Measurements from ENCODE around the gene CDK5RAP1.

The CDK5RAP1 gene

GRCh38 chr20:33377366-33377765 lies 24.0 kb downstream of the CDK5RAP1 start:
- no peak for FAIRE-seq

GRCh38 chr20:33373735-33374605 lies 27.3 kb downstream of the CDK5RAP1 start:
- FAIRE-seq: no peak

- no peak for FAIRE-seq
Observed at GRCh38 chr20:33372993-33373441, 28.3 kb downstream of the CDK5RAP1 start.

DNA sequence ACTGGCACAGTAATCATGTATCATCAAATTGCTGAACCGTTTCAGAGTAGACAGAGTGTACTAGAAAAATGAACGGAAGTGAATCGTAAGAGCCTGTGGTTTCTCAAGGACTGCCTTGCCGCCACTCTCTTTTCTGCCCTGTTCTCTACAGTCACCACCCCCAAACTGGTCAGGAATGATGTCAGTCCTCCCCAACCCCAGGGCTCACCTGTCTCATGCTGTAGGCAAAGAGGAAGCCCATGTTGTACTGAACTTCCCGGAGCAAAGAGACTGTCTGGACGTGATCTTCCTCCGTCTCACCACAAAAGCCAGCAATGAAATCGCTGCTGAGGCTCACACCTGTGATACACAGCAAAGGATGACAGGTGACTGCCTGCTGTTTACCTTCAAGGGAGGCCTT lies 31.0 kb downstream of the CDK5RAP1 start:
- no peak for FAIRE-seq

DNA sequence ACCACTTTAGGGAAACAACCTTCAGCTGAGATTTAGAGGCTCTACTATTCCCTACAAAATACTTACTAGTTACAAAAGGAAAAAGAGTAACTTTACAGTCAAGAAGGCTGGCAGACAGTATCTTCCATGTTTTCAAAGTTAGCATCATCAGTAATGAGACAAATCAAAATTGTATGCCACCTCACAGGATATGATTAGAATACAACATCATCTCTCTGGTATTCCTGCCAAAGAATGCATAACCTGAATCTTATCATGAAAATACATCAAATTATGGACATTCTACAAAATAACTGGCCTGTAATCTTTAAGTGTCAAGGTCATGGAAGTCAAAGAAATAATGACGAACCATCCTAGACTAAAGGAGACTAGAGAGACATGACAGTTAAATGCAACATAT lies 38.4 kb downstream of the CDK5RAP1 start:
- FAIRE-seq: no peak

DNA sequence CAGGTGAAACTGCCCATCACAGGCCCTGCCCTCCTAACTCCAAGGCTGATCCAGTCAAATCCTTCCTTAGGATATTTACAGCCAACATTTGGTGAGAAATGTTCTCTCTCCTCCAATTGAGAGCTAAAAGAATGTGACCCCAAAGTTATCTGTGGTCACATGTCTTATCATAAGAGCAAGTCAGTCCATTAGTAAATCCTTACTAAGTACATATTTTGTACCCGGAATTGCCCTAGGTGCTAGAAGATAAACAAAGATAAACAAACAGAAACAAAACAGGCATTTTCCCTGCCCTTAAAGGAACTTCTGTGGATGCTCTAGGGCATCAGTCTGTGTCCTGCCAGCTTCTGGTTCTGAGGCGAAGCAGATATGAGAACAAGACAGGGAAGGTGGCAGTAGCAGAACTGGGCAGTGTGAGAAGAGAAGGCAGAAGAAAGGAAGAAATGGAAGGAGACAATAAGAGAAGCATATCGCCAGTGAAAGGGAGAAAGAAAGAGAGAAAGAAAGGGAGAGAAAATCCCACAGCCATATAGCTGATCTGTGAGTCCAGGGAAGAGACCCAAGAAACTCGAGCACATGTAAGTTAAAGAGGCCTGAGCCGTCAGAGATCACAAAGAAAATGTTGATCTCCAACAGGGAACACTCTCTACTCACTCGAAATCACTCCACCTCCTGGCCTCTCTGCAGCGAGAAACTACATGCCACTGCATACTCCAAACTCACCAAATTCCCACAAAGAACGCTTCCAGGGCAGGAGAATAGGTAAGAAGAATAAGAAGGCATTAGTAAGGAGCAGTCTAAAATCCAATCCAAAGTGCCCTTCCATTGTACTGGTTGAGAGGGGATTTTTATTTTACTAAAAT lies 41.7 kb downstream of the CDK5RAP1 start:
- FAIRE-seq: no peak

DNA sequence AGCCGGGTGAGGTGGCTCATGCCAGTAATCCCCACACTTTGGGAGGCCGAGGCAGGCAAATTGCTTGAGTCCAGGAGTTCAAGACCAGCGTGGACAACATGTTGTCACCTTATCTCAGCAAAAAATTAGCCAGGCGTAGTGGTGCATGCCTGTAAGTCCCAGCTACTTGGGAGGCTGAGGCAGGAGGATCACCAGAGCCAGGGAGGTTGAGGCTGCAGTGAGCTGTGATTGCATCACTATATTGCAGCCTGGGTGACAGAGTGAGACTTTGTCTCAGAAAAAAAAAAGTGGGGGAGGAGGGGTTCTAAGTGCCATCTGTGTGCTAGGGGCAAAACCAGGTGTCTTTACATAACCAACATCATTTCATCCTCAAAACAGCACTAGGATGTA lies 48.3 kb downstream of the CDK5RAP1 start:
- no peak for FAIRE-seq

DNA sequence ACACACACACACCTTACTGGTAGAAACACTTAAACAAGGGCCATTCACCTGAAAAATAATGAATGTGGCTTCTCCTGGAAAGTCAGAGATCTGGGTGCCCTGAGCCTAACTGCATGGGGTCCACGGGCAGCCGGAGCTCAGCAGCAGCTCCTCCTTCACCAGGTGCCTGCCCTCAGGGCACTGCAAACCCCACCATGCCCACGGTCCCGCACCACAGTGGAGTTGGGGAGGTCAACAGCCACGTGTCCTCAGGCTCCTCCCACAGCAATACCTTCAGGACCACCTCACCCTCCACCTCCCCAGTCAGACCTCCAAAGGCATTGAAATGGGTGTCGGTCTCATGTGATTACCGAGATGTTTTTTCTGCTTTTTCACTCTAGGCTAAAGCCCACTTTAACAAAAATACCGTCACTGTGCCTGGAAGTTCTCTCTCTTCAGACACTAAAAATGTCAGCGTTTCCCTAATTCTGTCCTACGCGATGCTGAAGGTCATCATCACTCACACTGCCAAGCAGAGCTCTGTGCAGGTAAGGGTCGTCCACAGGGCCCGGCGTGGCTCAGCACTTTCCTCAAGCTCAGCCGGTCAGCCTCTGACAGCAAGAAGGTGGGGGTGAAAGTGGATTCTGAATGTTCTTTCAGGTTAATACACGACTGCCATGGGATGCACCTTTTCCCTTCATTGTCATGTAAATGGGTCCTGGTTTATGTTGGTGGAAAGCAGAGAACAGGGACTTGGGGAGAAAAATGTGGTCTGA lies 48.9 kb downstream of the CDK5RAP1 start:
- no peak for FAIRE-seq

DNA sequence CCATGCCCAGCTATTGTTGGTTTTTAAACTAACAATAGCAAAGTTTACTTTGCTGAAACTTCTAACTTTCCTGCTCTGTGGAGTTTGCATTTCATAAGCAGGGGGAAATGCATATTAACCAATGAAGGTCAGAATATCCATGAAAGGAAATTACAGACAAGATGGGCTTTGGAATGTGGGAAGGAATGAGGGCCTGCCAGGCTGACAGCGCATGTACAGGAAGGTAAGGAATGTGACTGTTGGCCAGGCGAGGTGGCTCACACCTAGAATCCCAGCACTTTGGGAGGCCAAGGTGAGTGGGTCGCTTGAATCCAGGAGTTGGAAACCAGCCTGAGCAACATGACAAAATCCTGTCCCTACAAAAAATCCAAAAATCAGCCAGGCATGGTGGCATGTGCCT lies 49.6 kb downstream of the CDK5RAP1 start:
- FAIRE-seq: no peak

DNA sequence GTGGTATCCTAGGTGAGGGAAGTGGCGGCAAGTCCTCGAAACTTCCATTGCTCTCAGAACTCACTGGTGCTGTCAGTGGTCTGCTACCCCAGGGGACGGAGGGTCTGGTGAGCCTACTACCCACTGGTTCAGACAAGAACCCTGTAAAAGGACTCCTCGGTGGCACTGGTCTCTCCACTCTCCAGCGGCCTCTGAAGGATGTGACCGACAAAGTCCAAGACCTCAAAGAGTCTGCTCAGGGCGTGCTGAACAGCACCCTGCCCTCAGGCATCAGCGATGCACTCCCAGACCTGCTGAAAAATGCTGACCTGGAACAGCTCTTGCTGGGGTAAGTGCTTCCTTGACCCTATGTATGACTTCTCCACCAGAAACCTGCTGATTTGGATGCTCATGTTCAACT lies 51.8 kb downstream of the CDK5RAP1 start:
- FAIRE-seq: no peak

DNA sequence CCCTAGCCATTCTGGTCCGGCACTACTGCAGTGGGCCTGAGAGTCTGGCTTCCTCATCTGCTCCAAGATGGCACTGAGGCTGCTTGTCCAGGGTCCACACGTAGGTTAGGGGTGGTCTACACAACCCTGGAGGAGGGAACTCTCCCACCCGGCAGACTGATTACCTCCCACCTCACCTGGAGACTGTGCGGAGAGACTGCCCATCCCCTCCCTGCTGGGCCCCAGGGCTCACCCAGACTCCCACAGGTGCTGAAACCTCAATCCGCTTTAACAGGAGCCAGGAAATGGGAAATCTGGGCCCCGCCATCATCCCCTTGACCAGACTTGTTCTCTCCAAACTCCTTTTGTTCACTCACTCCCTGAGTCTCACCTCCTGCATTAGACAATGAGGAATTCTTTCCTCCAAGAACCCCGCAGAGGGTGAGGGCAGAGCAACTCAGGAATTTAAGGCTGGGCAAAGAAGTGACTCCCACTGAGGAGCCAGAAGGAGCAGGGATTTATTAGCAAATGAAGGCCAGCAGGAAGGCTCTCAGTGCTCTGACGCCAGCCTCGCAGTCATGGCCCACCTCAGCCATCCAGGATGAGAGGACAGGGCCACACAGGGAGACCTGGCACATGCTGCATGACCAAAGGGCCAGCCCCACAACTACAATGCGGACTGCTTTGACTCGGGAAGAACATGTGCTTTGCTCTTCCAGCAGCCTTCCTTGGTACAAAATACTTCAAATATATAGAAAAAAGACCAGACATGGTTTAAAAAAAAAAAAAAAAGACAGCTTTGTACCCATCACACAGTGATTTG lies 53.0 kb downstream of the CDK5RAP1 start:
- no peak for FAIRE-seq

DNA sequence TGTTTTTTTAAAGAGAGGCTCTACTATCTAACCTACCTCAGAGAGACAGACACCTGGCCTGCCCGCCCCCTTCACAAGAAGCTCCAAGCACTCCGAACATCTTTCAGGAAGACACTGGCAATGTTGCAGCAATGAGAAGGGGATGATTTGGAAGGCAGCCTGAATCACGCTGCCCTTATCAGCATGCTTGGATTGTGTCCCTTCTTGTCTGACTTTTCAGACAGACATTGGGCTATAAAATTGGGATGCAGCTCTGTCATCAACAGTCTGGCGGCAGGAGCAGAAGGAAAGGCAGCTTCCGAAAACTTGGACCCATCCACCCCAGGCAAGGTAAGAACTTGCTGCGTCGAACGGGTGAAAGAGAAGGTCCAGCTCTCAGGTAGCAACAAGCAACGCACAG lies 56.0 kb downstream of the CDK5RAP1 start:
- FAIRE-seq: no peak

DNA sequence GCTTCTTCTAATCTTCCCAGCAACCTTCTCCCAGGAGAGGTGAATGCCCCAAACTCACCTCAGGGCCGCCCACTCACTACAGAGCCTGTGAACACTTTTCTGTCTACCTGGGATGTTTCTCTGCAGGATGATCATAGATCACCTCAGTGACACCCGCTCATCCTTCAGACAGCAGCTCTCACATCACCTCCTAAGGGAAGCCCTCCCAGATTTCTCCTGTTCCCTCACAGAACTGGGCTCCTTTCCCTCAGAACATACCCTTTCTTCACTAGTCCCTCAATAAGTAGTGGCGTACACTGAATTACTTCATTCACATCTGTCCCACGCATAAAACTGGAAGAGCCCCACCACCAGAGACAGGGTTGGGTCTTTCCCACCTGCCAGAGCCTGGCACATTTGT lies 57.8 kb downstream of the CDK5RAP1 start:
- FAIRE-seq: no peak

- no peak for FAIRE-seq
Observed at GRCh38 chr20:33339515-33340058, 61.7 kb downstream of the CDK5RAP1 start.

GRCh38 chr20:33338467-33339258 lies 62.7 kb downstream of the CDK5RAP1 start:
- no peak for FAIRE-seq

DNA sequence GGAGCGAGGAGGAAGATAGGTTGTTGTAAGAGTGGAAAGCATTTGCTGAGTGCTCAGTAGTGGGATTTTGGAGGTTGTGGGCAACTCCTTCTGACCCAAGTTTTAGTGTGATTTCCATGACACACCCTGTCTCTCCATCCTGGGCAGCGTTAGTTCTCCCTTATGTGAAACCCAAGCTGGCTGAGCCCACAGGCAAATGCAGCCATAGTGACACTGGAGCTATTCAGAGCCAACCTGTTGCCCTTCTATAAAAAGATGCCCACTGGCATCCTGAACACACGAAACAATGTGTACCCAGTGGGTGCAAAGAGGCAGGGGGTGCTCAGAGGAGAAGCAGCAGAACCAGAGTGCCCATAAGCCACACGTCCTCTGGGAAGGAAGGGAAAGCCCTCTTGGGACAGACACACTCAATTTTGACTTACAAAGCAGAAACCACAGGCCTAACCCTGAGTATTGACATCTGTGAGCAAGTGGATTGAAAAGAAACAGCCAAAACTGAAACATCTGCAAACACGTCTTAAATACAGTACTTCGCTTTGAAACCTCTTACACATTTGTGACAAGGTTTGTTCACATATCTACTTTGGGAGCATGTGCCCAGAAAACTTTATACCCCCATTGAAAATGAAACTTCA lies 63.7 kb downstream of the CDK5RAP1 start:
- no peak for FAIRE-seq

DNA sequence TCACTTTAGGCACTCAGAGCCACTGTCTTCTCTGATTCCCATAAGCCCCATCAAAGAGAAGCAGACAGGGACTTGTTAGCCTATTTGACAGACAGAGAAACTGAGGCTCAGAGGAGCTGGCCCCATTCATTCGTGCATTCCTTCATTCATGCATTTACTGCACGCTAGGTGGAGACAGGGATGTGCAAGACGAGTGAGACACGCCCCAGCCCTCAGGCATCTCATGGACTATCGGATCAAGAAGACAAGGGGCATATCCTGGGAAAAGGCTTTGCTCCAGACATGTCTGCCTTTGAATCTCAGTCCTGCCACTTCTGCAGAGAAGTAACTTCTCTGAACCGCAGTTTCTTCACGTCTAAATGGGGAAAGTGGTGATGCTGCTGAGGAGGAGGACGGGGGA lies 64.2 kb downstream of the CDK5RAP1 start:
- no peak for FAIRE-seq

GRCh38 chr20:33336375-33336774 lies 64.9 kb downstream of the CDK5RAP1 start:
- no peak for FAIRE-seq

GRCh38 chr20:33334111-33334510 lies 67.2 kb downstream of the CDK5RAP1 start:
- no peak for FAIRE-seq

DNA sequence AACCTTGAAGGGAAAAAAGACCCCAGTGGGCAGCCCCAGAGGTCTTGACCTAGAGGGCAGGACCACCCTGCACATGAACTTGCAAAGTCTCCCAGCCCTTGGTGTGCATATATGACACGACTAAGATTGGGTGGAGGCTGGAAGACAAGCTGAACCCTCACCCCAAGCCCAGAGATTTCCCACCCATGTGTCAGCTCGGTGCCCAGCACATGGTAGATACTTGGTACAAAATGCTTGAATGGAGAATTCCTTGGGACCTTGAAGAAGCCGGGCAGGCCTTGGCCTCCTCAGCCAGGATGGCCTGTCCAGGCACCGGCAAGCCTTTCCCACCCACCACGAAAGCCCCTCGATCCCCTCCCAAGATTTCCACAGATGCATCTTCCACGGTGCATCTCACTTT lies 67.7 kb downstream of the CDK5RAP1 start:
- no peak for FAIRE-seq
